H9 (cell line): ENCODE results near the gene SPTLC1. TPM values are rescaled to one million over a fixed set of nuclear protein-coding genes. Genes with fewer than 3 reads are reported as not detected.
"Not testable (repeated sequence)": the region's sequence is repeated elsewhere in the genome, so short reads cannot be mapped to it uniquely, and the experiment has no call there.

ENCODE experiments used
- DNase-seq: peaks from one replicate; pipeline ENCODE4 v3.0.0-alpha.2; 2017
- H2AFZ ChIP-seq: one replicate; pipeline ENCODE4 v1.6.1; 2013; ENCODE audit warnings: mild to moderate bottlenecking, low read length, control low read depth, moderate library complexity
- H2AK5ac ChIP-seq: 2 replicates; pipeline ENCODE4 v1.6.1; 2013; ENCODE audit warnings: low read length, control low read depth, mixed read lengths; ENCODE audit not compliant: insufficient read length
- H2BK120ac ChIP-seq: one replicate; pipeline ENCODE4 v1.6.1; 2013; ENCODE audit warnings: low read depth, mild to moderate bottlenecking, low read length, control low read depth, inconsistent platforms; ENCODE audit not compliant: poor library complexity, severe bottlenecking
- H2BK12ac ChIP-seq: 2 replicates; pipeline ENCODE4 v1.6.1; 2013; ENCODE audit warnings: low read length, control low read depth, mixed read lengths, low read depth; ENCODE audit not compliant: insufficient read length
- H2BK15ac ChIP-seq: 2 replicates; pipeline ENCODE4 v1.6.1; 2013; ENCODE audit warnings: low read depth, low read length, control low read depth
- H2BK20ac ChIP-seq: one replicate; pipeline ENCODE4 v1.6.1; 2013; ENCODE audit warnings: low read depth, mild to moderate bottlenecking, low read length, control low read depth, inconsistent platforms; ENCODE audit not compliant: poor library complexity, severe bottlenecking
- H2BK5ac ChIP-seq: 2 replicates; pipeline ENCODE4 v1.6.1; 2013; ENCODE audit warnings: low read length, control low read depth, mixed read lengths; ENCODE audit not compliant: insufficient read length
- H3K14ac ChIP-seq: 2 replicates; pipeline ENCODE4 v1.6.1; 2013; ENCODE audit warnings: low read length, control low read depth; ENCODE audit not compliant: insufficient read depth
- H3K18ac ChIP-seq: 2 replicates; pipeline ENCODE4 v1.6.1; 2013; ENCODE audit warnings: low read depth, mild to moderate bottlenecking, mixed read lengths, low read length, control low read depth; ENCODE audit not compliant: insufficient read length
- H3K23ac ChIP-seq: 2 replicates; pipeline ENCODE4 v1.6.1; 2013; ENCODE audit warnings: low read length, control low read depth, mixed read lengths, low read depth; ENCODE audit not compliant: insufficient read length
- H3K23me2 ChIP-seq: 2 replicates; pipeline ENCODE4 v1.6.1; 2013; ENCODE audit warnings: low read depth, mild to moderate bottlenecking, mixed read lengths, low read length, control low read depth; ENCODE audit not compliant: insufficient read length, poor library complexity, severe bottlenecking
- H3K27ac ChIP-seq: 2 replicates; pipeline ENCODE4 v1.5.1; 2013; ENCODE audit warnings: low read length, control low read depth, mixed read lengths, low read depth; ENCODE audit not compliant: insufficient read length
- H3K27me3 ChIP-seq: 2 replicates; pipeline ENCODE4 v1.6.1; 2013; ENCODE audit warnings: low read length, control low read depth, inconsistent platforms; ENCODE audit not compliant: insufficient read depth
- H3K4ac ChIP-seq: 2 replicates; pipeline ENCODE4 v1.6.1; 2013; ENCODE audit warnings: low read depth, mild to moderate bottlenecking, control low read depth, inconsistent platforms, low read length, moderate library complexity
- H3K4me1 ChIP-seq: 2 replicates; pipeline ENCODE4 v1.6.1; 2013; ENCODE audit warnings: low read length, control low read depth, inconsistent platforms; ENCODE audit not compliant: insufficient read depth
- H3K4me2 ChIP-seq: 2 replicates; pipeline ENCODE4 v1.6.1; 2013; ENCODE audit warnings: low read length, control low read depth, mixed read lengths; ENCODE audit not compliant: insufficient read length, insufficient read depth
- H3K56ac ChIP-seq: 2 replicates; pipeline ENCODE4 v1.6.1; 2013; ENCODE audit warnings: low read depth, mild to moderate bottlenecking, mixed read lengths, low read length, control low read depth; ENCODE audit not compliant: insufficient read length
- H3K79me1 ChIP-seq: 2 replicates; pipeline ENCODE4 v1.6.1; 2013; ENCODE audit warnings: low read depth, mild to moderate bottlenecking, moderate library complexity, low read length, control low read depth, inconsistent platforms; ENCODE audit not compliant: insufficient read depth, poor library complexity, severe bottlenecking
- H3K79me2 ChIP-seq: 2 replicates; pipeline ENCODE4 v1.6.1; 2013; ENCODE audit warnings: low read length, control low read depth, inconsistent platforms; ENCODE audit not compliant: insufficient read depth
- H3K9ac ChIP-seq: 2 replicates; pipeline ENCODE4 v1.6.1; 2013; ENCODE audit warnings: low read length, control low read depth, mixed read lengths; ENCODE audit not compliant: insufficient read length; ENCODE audit errors: extremely low read depth
- H3K9me3 ChIP-seq: one replicate; pipeline ENCODE4 v1.6.1; 2013; ENCODE audit warnings: low read depth, low read length, inconsistent platforms; ENCODE audit not compliant: control insufficient read depth
- H3T11ph ChIP-seq: one replicate; pipeline ENCODE4 v1.6.1; 2013; ENCODE audit warnings: mild to moderate bottlenecking, low read length, control low read depth, inconsistent platforms
- H4K20me1 ChIP-seq: one replicate; pipeline ENCODE4 v1.6.1; 2013; ENCODE audit not compliant: control insufficient read depth, insufficient read length, insufficient read depth
- H4K5ac ChIP-seq: 2 replicates; pipeline ENCODE4 v1.6.1; 2013; ENCODE audit warnings: low read depth, mild to moderate bottlenecking, mixed read lengths, low read length, control low read depth; ENCODE audit not compliant: insufficient read length
- H4K8ac ChIP-seq: replicated peaks from 2 replicates; pipeline ENCODE4 v1.6.1; 2013; ENCODE audit warnings: low read length, control low read depth, mixed read lengths, low read depth; ENCODE audit not compliant: insufficient read length
- H4K91ac ChIP-seq: 2 replicates; pipeline ENCODE4 v1.6.1; 2013; ENCODE audit warnings: low read depth, mild to moderate bottlenecking, moderate library complexity, mixed read lengths, low read length, control low read depth; ENCODE audit not compliant: insufficient read length
- H3K27ac Mint-ChIP-seq, 3 experiments: 2 replicates in 2 of 3; 3 replicates in 1 of 3; pipeline ENCODE4 v1.8.0; 2020 to 2021; ENCODE audit warnings: mixed read lengths in 3 of 3, mild to moderate bottlenecking in 1 of 3, moderate library complexity in 1 of 3
- H3K27me3 Mint-ChIP-seq: 2 replicates; pipeline ENCODE4 v1.8.0; 2021; ENCODE audit warnings: low read depth, mild to moderate bottlenecking, moderate library complexity, mixed read lengths
- H3K36me3 Mint-ChIP-seq, 3 experiments: 2 replicates in 2 of 3; 3 replicates in 1 of 3; pipeline ENCODE4 v1.8.0; 2020 to 2021; ENCODE audit warnings: low read depth in 3 of 3, mixed read lengths in 3 of 3; ENCODE audit not compliant: insufficient read depth in 1 of 3
- H3K4me1 Mint-ChIP-seq, 2 experiments: 2 replicates each; pipeline ENCODE4 v1.8.0; 2020; ENCODE audit warnings: mixed read lengths in 2 of 2
- H3K4me3 Mint-ChIP-seq, 2 experiments: 2 replicates in 1 of 2; 3 replicates in 1 of 2; pipeline ENCODE4 v1.8.0; 2020 to 2021; ENCODE audit warnings: mild to moderate bottlenecking in 2 of 2, mixed read lengths in 2 of 2, moderate library complexity in 1 of 2
- H3K9me3 Mint-ChIP-seq, 2 experiments: 2 replicates in 1 of 2; 3 replicates in 1 of 2; pipeline ENCODE4 v1.8.0; 2020; ENCODE audit warnings: mild to moderate bottlenecking in 2 of 2, mixed read lengths in 2 of 2, moderate library complexity in 1 of 2
- CTCF ChIP-seq: fragments of 200-600 bp; sonication (generic); conservative IDR thresholded peaks from 3 replicates; pipeline ENCODE4 v1.8.0; 2021; ENCODE audit warnings: antibody characterized with exemption, mild to moderate bottlenecking
- WGBS: extraction: QIAGEN DNeasy Blood & Tissue Kit; methylation state at CpG from one replicate; pipeline ENCODE4 v1.1.7; 2013; ENCODE audit warnings: missing lambda C conversion rate, low lambda C conversion rate, mixed read lengths; ENCODE audit not compliant: insufficient read length; ENCODE audit errors: extremely low coverage; 5-methylcytosine and 5-hydroxymethylcytosine counted together
- total RNA-seq: library from RNA; stranded (reverse); gene quantifications from 2 replicates; pipeline ENCODE4 v1.2.1, GENCODE V29; 2021

SPTLC1 gene
- total RNA-seq, 1 experiment from 2014 or later, result 73.5 TPM

DNA sequence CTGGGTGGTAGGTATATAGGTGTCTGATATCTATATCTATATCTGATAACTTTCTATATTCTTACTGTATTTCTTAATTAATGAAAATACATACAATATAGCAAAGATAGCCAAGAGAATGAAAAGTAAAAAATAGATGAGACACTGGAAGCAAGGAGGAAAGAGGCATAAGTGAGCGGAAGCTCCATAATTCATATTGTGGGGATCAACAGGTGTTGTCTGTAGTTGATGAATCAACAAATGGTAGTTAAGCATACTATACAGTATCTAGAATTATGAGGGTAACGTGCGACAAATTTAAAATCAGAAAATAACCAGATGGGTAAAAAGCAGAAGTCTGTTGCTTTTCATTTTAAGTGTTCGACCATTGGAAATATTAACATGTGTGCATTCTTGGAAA, 7.1 kb downstream of the SPTLC1 start:
- H3K9ac ChIP-seq, result no peak overlapping the region
- H2BK120ac ChIP-seq, result no peak overlapping the region
- no peak overlapping the region for H4K91ac ChIP-seq
- Mint-ChIP-seq H3K36me3 (peaks cover 44 to 68% (median 65%) of the 10 kb centered on the region in 3 experiments), H3K27ac (no peak overlapping the region), H3K27me3 (no peaks in the 10 kb centered on the region), H3K9me3 (peaks cover 5 to 8% of the 10 kb centered on the region in 2 experiments), H3K4me3 (no peak overlapping the region), H3K4me1 (no peaks in the 10 kb centered on the region)
- no peak overlapping the region for H2BK5ac ChIP-seq
- H3K23me2 ChIP-seq, result no peaks in the 10 kb centered on the region
- H4K20me1 ChIP-seq, result no peaks in the 10 kb centered on the region
- no peaks in the 10 kb centered on the region for H3K79me2 ChIP-seq
- no CpG with 5 or more reads among the region's 4 CpGs for WGBS
- H3K18ac ChIP-seq, result no peak overlapping the region
- H4K5ac ChIP-seq, result no peak overlapping the region
- no peak for TF ChIP-seq CTCF
- no peak overlapping the region for H2BK20ac ChIP-seq
- no peak overlapping the region for H3K4me2 ChIP-seq
- no peak overlapping the region for H3K14ac ChIP-seq
- H3K4me1 ChIP-seq, result no peaks in the 10 kb centered on the region
- no peak overlapping the region for H2BK15ac ChIP-seq
- H2AK5ac ChIP-seq, result no peak overlapping the region
- no peak overlapping the region for H2AFZ ChIP-seq
- no peak overlapping the region for H3T11ph ChIP-seq
- DNase-seq, result no peak
- no peak overlapping the region for H3K27ac ChIP-seq
- H3K4ac ChIP-seq, result no peak overlapping the region
- no peak overlapping the region for H2BK12ac ChIP-seq
- H3K79me1 ChIP-seq, result no peaks in the 10 kb centered on the region
- H3K9me3 ChIP-seq, result no peaks in the 10 kb centered on the region
- no peaks in the 10 kb centered on the region for H3K27me3 ChIP-seq
- H3K23ac ChIP-seq, result no peak overlapping the region
- H3K56ac ChIP-seq, result no peak overlapping the region
- H4K8ac ChIP-seq, result no peak overlapping the region

DNA sequence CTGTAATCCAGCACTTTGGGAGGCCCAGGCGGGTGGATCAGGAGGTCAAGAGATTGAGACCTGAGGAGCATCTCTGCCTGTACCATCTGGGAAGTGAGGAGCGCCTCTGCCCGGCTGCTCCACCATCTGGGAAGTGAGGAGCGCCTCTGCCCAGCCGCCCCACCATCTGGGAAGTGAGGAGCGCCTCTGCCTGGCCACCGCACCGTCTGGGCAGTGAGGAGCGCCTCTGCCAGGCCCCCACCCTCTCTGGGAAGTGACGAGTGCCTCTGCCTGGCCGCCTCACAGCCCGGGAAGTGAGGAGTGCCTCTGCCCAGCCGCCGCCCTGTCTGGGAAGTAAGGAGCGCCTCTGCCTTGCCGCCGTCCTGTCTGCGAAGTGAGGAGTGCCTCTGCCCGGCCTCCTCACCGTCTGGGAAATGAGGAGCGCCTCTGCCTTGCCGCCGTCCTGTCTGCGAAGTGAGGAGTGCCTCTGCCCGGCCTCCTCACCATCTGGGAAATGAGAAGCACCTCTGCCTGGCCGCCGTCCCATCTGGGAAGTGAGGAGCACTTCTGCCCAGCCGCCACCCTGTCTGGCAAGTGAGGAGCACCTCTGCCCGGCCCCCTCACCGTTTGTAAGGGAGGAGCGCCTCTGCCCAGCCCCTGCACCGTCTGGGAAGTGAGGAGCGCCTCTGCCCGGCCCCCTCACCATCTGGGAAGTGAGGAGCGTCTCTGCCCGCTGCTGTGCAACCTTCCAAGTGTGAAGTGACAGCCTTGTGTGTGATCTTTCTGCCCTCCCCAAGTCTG, 9.6 kb downstream of the SPTLC1 start:
- H3K4me1 ChIP-seq, H3K23ac ChIP-seq, H2BK120ac ChIP-seq, H4K91ac ChIP-seq, DNase-seq, H3K27me3 ChIP-seq, H3K27me3 Mint-ChIP-seq, H3K14ac ChIP-seq, H3K79me1 ChIP-seq, H3K4me1 Mint-ChIP-seq, H2BK5ac ChIP-seq, H3K9me3 Mint-ChIP-seq, H3K18ac ChIP-seq, H3K9ac ChIP-seq, H4K8ac ChIP-seq, H2AK5ac ChIP-seq, H3K4me3 Mint-ChIP-seq, H2BK20ac ChIP-seq, H4K5ac ChIP-seq, H3K27ac Mint-ChIP-seq, H2BK15ac ChIP-seq, H3K4ac ChIP-seq, H3K4me2 ChIP-seq, H3K79me2 ChIP-seq, H2AFZ ChIP-seq, H3T11ph ChIP-seq, H3K9me3 ChIP-seq, H3K23me2 ChIP-seq, H2BK12ac ChIP-seq, H3K56ac ChIP-seq, H4K20me1 ChIP-seq, H3K27ac ChIP-seq: not testable (repeated sequence)
- WGBS, result no CpG with 5 or more reads among the region's 36 CpGs
- peaks cover 45 to 65% (median 50%) of the 10 kb centered on the region in 3 experiments for H3K36me3 Mint-ChIP-seq
